Measurements from ENCODE around the gene RIMS3.

DNA sequence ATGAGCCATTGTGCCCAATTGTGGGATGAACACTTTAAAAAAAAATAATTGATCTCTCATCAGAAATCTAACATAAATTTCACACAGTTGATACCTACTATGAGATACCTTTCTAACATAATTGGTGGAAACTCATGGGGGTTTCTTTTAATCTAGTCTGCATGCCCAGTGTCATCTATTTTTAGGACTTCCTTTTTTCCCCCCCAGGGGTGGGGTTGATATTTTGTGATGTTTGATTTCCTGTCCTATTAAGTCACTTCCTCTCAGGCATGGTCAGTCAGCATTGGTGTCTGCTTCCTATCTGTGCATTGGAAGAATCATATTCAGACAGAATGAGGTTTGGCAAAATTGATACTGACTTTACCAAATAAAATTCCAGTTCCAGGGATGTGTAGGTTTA lies 47.5 kb upstream of the RIMS3 start:
- TF ChIP-seq, protein P1, sequence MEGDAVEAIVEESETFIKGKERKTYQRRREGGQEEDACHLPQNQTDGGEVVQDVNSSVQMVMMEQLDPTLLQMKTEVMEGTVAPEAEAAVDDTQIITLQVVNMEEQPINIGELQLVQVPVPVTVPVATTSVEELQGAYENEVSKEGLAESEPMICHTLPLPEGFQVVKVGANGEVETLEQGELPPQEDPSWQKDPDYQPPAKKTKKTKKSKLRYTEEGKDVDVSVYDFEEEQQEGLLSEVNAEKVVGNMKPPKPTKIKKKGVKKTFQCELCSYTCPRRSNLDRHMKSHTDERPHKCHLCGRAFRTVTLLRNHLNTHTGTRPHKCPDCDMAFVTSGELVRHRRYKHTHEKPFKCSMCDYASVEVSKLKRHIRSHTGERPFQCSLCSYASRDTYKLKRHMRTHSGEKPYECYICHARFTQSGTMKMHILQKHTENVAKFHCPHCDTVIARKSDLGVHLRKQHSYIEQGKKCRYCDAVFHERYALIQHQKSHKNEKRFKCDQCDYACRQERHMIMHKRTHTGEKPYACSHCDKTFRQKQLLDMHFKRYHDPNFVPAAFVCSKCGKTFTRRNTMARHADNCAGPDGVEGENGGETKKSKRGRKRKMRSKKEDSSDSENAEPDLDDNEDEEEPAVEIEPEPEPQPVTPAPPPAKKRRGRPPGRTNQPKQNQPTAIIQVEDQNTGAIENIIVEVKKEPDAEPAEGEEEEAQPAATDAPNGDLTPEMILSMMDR (IDR thresholded peaks at IDR 0.05; ENCODE audit: low read length) = no peak
- TF ChIP-seq EZH2 (IDR thresholded peaks at IDR 0.05; ENCODE audit: borderline replicate concordance, low read length) = no peak
